ENCODE data around the gene CA9.

- TF ChIP-seq CTCF (IDR thresholded peaks at IDR 0.05) = no peak
- no peak for TF ChIP-seq POLR2A (IDR thresholded peaks at IDR 0.05)
Measured at GRCh38 chr9:35723426-35723825, 49.7 kb downstream of the CA9 start.
